GM18870 (cell line): ENCODE measurements around the gene EFNB2.

ENCODE experiments used
- ATAC-seq: cut with Tn5 transposase; IDR thresholded peaks from one replicate; pipeline ENCODE4 v1.9.1; 2021; ENCODE audit warnings: moderate library complexity; ENCODE audit not compliant: unreplicated experiment

The EFNB2 gene

DNA sequence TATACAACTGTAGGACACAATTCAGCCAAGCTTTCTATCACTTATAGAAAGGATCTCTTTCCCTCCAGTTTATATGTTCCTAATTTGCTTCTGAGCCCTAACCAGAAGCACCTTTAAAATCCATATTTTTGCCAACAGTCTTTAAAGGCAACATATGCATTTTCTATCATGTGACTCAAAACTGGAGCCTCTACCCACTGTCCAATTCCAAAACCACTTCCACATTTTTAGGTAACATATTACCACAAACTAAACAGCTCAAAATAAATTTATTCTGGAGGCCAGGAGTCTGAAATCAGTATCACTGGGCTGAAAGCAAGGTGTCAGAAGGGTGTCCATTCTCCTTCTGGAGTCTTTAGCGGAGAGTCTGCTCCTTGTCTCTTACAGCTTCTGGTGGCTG lies 15.9 kb upstream of the EFNB2 start:
- ATAC-seq: no peak

GRCh38 chr13:106550570-106551135 lies 15.2 kb upstream of the EFNB2 start:
- no peak for ATAC-seq

DNA sequence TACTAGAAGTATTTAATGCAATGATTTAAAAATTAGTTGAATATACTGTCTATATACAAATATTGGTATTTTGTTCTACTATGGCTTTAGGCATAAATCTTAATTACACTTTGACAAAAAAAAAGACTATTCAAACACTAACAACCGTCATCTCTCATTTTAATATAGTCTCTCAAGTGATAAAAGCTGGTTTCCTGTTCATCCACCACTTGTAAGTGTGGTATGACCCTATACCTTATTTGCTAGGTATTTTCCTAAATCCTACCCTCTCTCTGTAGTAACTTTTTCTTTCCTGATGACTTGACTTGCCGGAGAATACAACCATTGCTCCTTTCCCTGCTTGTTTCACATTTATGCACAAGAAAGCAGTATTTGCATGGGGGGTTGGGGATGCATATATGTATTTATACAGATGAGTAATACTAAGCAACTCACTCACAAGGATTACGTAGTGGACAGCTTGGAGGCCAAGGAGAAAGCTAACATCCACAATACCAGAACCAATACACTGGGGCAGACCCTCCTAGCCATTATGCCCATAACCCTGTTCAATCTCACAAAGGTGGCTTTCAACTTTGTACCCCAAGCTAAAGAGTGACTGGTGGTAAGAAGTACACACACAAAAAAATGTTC lies 12.7 kb upstream of the EFNB2 start:
- no peak for ATAC-seq

DNA sequence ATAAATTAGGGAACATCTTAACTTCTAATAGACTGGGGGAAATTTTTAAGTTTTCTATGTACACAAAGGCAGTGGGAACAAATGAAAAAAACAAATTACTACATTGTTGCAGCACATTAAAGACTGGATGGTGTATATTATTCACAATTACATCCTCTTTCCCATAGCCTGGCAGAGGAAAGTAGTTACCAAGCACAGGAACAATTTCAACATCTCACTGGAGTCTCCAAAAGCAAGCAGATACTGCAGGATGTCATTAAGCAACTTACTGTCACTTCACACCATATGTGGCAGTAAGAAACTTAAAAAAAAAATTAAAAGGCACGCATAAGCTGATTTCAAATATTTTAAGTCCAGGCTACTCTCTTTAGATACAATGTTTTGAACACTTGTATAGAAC lies 6.4 kb upstream of the EFNB2 start:
- ATAC-seq: no peak

GRCh38 chr13:106540613-106541012 lies 5.2 kb upstream of the EFNB2 start:
- no peak for ATAC-seq

DNA sequence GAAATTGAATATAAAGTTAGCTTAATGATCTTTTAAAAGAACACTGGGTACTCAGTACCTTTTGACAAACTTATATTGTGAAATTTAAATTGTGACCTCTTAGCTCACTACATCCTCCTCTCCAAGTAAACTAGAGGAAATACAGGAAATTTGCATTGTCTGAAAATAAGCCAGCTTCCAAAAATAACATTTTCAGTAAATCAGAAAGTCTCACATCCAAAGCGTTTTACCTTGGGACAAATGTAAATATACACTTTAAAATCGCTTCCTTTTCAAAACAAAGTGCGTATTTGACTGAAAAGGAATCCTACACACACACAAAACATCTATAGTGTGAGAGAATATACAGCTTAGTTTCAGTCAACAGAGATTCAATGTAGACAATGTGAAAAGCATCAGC lies 2.1 kb upstream of the EFNB2 start:
- ATAC-seq: no peak

- ATAC-seq: peak; percentile 33
These were observed 977 bp upstream of the EFNB2 start for GRCh38 chr13:106536244-106537034.

DNA sequence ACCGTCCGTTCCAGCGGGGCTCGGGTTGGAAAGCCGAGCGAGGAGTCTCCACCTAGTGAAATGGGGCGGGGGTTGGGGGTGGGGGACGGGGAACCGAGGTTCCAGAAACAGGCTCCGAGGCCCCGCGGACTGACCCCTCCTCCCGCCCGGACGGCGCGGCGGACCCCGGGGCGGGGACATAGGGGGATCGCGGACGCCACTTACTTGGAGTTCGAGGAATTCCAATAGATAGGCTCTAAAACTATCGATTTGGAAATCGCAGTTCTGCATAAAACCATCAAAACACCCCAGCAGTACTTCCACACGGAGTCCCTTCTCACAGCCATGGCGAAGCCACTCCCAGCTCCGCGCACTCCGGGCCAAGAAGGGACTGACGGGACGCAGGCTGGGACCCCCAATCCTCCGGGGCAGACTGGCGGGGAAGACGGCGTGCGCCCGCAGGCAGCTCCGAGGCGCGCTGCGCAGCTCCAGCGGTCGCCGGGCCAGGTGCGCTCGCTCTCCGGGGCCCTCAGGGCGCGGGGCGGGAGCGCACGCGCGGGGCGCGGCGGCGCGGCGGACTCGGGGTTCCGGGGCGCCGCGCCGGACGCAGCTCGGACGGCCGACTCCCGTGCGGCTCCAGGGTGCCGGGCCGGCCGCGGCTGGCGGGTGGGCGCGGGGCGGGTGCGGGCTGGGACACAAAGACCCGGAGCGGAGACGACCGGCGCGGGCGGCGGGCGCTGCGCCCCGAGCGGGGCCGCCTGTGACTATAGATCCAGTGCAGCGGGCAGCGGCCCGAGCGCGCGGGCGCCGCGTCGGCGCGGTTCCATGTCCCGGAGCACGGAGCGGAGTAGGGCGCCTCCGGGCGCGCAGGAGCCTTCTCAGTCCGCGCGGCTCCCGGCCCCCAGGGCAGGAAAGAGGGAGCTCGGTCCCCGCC lies 567 bp downstream of the EFNB2 start:
- peak; percentile 28 for ATAC-seq

GRCh38 chr13:106533943-106534638 lies 1.4 kb downstream of the EFNB2 start:
- ATAC-seq: no peak

GRCh38 chr13:106533101-106533942 lies 2.1 kb downstream of the EFNB2 start:
- ATAC-seq: no peak

DNA sequence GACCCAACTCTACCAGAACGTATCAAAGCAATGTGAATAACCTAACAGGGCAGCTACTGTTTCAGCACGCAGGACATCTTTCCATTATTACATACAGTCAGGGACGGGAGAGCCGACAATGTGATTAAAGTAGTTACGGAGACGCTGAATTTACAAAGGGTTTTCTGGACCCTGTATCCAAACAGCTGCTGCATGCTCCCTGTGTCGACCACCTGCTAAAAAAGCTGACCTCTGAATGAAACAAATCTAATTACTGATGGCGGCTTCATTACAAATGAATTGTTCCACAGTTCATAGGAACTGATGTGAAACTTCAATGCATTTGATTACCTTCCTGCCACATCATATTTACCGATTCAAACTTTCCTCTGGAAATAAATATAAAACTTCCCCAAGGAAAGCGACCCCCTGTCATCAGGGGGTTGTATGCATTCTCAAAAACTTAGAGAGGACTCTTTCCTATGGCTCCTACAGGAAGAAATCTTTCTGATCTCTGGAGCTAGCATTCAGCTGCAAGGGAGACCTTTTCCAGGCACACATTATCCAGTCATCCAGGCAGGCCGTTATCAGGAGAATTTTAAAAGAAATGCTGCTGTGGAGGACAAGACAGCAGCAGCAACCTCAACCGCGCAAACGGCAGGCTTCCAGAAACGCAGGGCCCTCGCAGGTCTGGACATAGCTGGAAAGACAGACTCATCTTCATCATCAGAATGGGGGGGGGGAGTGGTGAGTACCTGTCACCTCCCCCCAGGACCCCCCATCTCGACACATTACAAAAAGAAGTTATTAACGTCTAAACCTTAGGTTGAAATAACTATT lies 3.1 kb downstream of the EFNB2 start:
- ATAC-seq: no peak

GRCh38 chr13:106530980-106531481 lies 4.4 kb downstream of the EFNB2 start:
- ATAC-seq: no peak

DNA sequence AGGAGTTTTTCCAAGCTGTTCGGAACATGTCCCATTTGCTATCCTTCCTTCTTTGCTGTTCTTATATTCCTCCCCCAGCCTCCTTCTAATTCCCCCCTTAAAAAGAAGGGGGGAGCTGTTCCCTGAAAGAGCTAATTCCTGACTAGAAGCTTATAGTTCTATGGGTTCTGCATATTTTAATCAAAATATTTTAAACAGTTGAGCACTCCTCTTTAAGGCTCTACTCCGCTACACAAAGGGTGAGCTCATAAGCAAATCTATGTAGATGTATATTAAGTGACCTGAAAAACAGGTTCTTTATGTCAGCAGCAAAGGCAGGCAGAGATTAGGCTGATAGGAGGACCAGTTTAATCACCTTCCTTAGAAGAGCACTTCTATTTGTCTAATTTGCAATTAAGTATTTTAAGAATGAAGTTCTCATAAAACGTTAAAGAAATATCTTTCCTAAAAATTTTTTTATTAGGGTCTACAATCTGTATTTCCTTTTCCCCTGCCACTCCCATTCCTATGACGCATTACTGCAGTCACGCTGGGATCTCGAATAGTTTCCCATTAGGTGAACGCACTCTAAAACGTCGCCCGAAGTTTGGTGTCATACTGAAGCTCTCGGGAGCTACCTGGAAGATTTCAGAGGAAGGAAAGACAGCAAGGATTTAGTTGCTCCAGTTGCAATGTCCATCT lies 5.2 kb downstream of the EFNB2 start:
- no peak for ATAC-seq

DNA sequence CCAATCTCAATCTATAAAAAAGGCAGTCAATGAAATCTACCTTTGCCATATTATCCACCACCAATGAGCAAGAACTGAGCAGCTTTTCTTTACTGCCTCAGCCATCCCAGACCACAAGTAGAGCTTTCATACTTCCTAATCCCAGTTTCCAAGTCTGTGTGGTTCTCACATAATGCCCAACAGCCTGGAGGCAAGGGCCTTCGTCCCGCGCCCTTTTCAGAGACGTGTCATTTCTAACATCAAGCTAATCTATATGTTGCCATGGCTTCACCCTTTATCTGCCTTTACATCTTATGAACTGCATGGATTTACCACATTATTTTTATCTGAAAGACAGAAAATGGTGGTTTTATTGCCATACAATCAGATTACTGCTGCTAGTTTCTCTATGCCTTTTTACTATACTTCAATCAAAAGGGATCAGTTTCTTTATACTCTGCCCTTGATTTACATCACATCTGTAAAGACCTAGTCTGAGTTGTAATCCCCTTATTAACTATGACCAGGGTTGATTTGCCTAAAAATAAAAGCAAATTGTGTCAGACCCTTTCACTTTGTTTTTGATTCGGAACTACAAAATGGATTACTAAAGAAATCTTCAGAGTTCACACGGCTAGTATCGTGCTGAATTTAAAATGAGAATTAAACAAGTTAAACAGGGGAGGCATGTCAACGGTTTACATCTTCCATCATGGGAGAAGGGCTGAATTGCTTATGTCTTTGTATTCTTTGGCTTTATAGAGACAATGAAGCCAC lies 5.9 kb downstream of the EFNB2 start:
- no peak for ATAC-seq

- ATAC-seq: no peak
These were observed 6.6 kb downstream of the EFNB2 start for GRCh38 chr13:106528718-106529414.

GRCh38 chr13:106527826-106528225 lies 7.6 kb downstream of the EFNB2 start:
- ATAC-seq: no peak

- ATAC-seq: no peak
These were observed 8.0 kb downstream of the EFNB2 start for GRCh38 chr13:106527445-106527801.
